ENCODE measurements around the gene ODC1.

The ODC1 gene

GRCh38 chr2:10494351-10495066 is 46.4 kb upstream of the ODC1 start:
- H3K4me1 ChIP-seq (ENCODE audit: low read depth, poor library complexity, severe bottlenecking) = peaks cover 11% of the 10 kb centered on the region
- no peak overlapping the region for H3K4me2 ChIP-seq
- no peaks in the 10 kb centered on the region for H4K20me1 ChIP-seq (ENCODE audit: insufficient read depth)
- H3K27me3 ChIP-seq (ENCODE audit: insufficient read depth, low read depth) = no peaks in the 10 kb centered on the region
- H3K4me3 ChIP-seq (IDR thresholded peaks at IDR 0.05; ENCODE audit: insufficient read depth, low read depth, low read length) = no peak overlapping the region
- H3K9ac ChIP-seq = no peak overlapping the region
- H3K79me2 ChIP-seq (ENCODE audit: insufficient read depth, low read depth) = no peaks in the 10 kb centered on the region
- H3K27ac ChIP-seq = no peak overlapping the region
- TF ChIP-seq CTCF (conservative IDR thresholded peaks at IDR 0.05; ENCODE audit: low read depth, low read length) = no peak
- no peaks in the 10 kb centered on the region for H3K36me3 ChIP-seq (ENCODE audit: insufficient read depth)
- no peak overlapping the region for H2AFZ ChIP-seq (ENCODE audit: low read depth)

GRCh38 chr2:10493634-10494281 is 45.6 kb upstream of the ODC1 start:
- Histone ChIP-seq H3K9ac (no peak overlapping the region), H2AFZ (ENCODE audit: low read depth) (no peak overlapping the region), H4K20me1 (ENCODE audit: insufficient read depth) (no peaks in the 10 kb centered on the region), H3K36me3 (ENCODE audit: insufficient read depth) (no peaks in the 10 kb centered on the region), H3K4me2 (no peak overlapping the region), H3K4me1 (ENCODE audit: low read depth, poor library complexity, severe bottlenecking) (peaks cover 11% of the 10 kb centered on the region), H3K4me3 (IDR thresholded peaks at IDR 0.05; ENCODE audit: insufficient read depth, low read depth, low read length) (no peak overlapping the region), H3K27me3 (ENCODE audit: insufficient read depth, low read depth) (no peaks in the 10 kb centered on the region), H3K79me2 (ENCODE audit: insufficient read depth, low read depth) (no peaks in the 10 kb centered on the region), H3K27ac (no peak overlapping the region)
- TF ChIP-seq CTCF (conservative IDR thresholded peaks at IDR 0.05; ENCODE audit: low read depth, low read length) = no peak

GRCh38 chr2:10493075-10493633 is 45.0 kb upstream of the ODC1 start:
- H3K4me3 ChIP-seq (IDR thresholded peaks at IDR 0.05; ENCODE audit: insufficient read depth, low read depth, low read length) = no peak overlapping the region
- no peak overlapping the region for H3K9ac ChIP-seq
- no peaks in the 10 kb centered on the region for H4K20me1 ChIP-seq (ENCODE audit: insufficient read depth)
- H2AFZ ChIP-seq (ENCODE audit: low read depth) = no peak overlapping the region
- H3K27me3 ChIP-seq (ENCODE audit: insufficient read depth, low read depth) = no peaks in the 10 kb centered on the region
- no peak overlapping the region for H3K4me2 ChIP-seq
- no peak for TF ChIP-seq CTCF (conservative IDR thresholded peaks at IDR 0.05; ENCODE audit: low read depth, low read length)
- H3K4me1 ChIP-seq (ENCODE audit: low read depth, poor library complexity, severe bottlenecking) = peaks cover 11% of the 10 kb centered on the region
- no peaks in the 10 kb centered on the region for H3K79me2 ChIP-seq (ENCODE audit: insufficient read depth, low read depth)
- no peak overlapping the region for H3K27ac ChIP-seq
- H3K36me3 ChIP-seq (ENCODE audit: insufficient read depth) = no peaks in the 10 kb centered on the region

GRCh38 chr2:10490806-10491291 is 42.7 kb upstream of the ODC1 start:
- no peak overlapping the region for H3K27ac ChIP-seq

More at GRCh38 chr2:10490806-10491291, 42.7 kb upstream of the ODC1 start:
- no peaks in the 10 kb centered on the region for H3K27me3 ChIP-seq (ENCODE audit: insufficient read depth, low read depth)
- H2AFZ ChIP-seq (ENCODE audit: low read depth) = no peak overlapping the region
- no peak overlapping the region for H3K9ac ChIP-seq
- no peak overlapping the region for H3K4me2 ChIP-seq
- H3K79me2 ChIP-seq (ENCODE audit: insufficient read depth, low read depth) = no peaks in the 10 kb centered on the region
- TF ChIP-seq CTCF (conservative IDR thresholded peaks at IDR 0.05; ENCODE audit: low read depth, low read length) = no peak
- peaks cover 11% of the 10 kb centered on the region for H3K4me1 ChIP-seq (ENCODE audit: low read depth, poor library complexity, severe bottlenecking)
- H3K36me3 ChIP-seq (ENCODE audit: insufficient read depth) = no peaks in the 10 kb centered on the region
- H4K20me1 ChIP-seq (ENCODE audit: insufficient read depth) = no peaks in the 10 kb centered on the region
- H3K4me3 ChIP-seq (IDR thresholded peaks at IDR 0.05; ENCODE audit: insufficient read depth, low read depth, low read length) = no peak overlapping the region
